Lung (tissue), 12 donors: Measurements from ENCODE around the gene ARPC1A. TPM values are rescaled to one million over a fixed set of nuclear protein-coding genes. Genes with fewer than 3 reads are reported as not detected.

Experiments
- ATAC-seq: fragments of 200-7000 bp; cut with Tn5 transposase; one replicate; pipeline ENCODE4 v1.9.1; 2020; ENCODE audit warnings: moderate number of reproducible peaks; ENCODE audit not compliant: insufficient read depth, low FRiP score
- DNase-seq, 3 donors: peaks; one replicate each; pipeline ENCODE4 v3.0.0-alpha.2; 2013 to 2017
- H3K27ac ChIP-seq, 2 donors: one replicate each; pipeline ENCODE4 v1.5.1; 2013; ENCODE audit warnings: mild to moderate bottlenecking in 2 of 2, moderate library complexity in 2 of 2, control low read depth in 1 of 2, inconsistent platforms in 1 of 2, low read depth in 1 of 2, low read length in 1 of 2
- H3K27me3 ChIP-seq, 3 donors: one replicate each; pipeline ENCODE4 v1.5.1; 2013; ENCODE audit warnings: low read length in 2 of 3; ENCODE audit not compliant: control insufficient read depth in 3 of 3, insufficient read depth in 3 of 3
- H3K36me3 ChIP-seq, 4 donors: one replicate each; pipeline ENCODE4 v1.5.1; 2013; ENCODE audit warnings: low read length in 4 of 4, mild to moderate bottlenecking in 1 of 4, moderate library complexity in 1 of 4; ENCODE audit not compliant: control insufficient read depth in 4 of 4, insufficient read depth in 4 of 4
- H3K4me1 ChIP-seq, 5 donors: one replicate each; pipeline ENCODE4 v1.5.1; 2013; ENCODE audit warnings: low read length in 5 of 5, mild to moderate bottlenecking in 2 of 5, moderate library complexity in 1 of 5; ENCODE audit not compliant: control insufficient read depth in 5 of 5, insufficient read depth in 5 of 5
- H3K4me3 ChIP-seq: one replicate; pipeline ENCODE4 v1.5.1; 2013; ENCODE audit warnings: mild to moderate bottlenecking, control low read depth, moderate library complexity
- H3K9ac ChIP-seq, 2 donors: one replicate each; pipeline ENCODE4 v1.5.1; 2013; ENCODE audit warnings: low read length in 2 of 2, control low read depth in 1 of 2; ENCODE audit not compliant: insufficient read depth in 1 of 2
- H3K9me3 ChIP-seq, 4 donors: one replicate each; pipeline ENCODE4 v1.5.1; 2013; ENCODE audit warnings: low read length in 3 of 4, mild to moderate bottlenecking in 1 of 4, moderate library complexity in 1 of 4; ENCODE audit not compliant: control insufficient read depth in 4 of 4, insufficient read depth in 3 of 4
- CTCF ChIP-seq: IDR thresholded peaks from 2 replicates; pipeline ENCODE4 v1.5.1; 2012; ENCODE audit warnings: mild to moderate bottlenecking; ENCODE audit errors: control extremely low read depth, extremely low read depth
- WGBS, 2 donors: extraction: QIAGEN DNeasy Blood & Tissue Kit; methylation state at CpG; one replicate each; pipeline ENCODE4 v1.1.7; 2013; 5-methylcytosine and 5-hydroxymethylcytosine counted together
- polyA plus RNA-seq, 2 donors: library from polyadenylated mRNA; stranded (reverse); fragments of 200-250 nt; gene quantifications; one replicate each; pipeline ENCODE4 v1.2.1, GENCODE V29; 2013
- total RNA-seq, 2 donors: library from RNA; depleted of rRNA in 1 of 2; stranded (reverse); fragments of >200 nt in 1 of 2; gene quantifications; one replicate each; pipeline ENCODE4 v1.2.1, GENCODE V29; 2014 to 2021
- donor health status: control.
- donor health status: control.
- donor health status: Bipolar disorder and iron deficiency.
- donor health status: healthy.
- donor health status: DM: yes; HTN: yes; CAD: no.

Gene ARPC1A
- total and polyA plus RNA-seq, 4 donors = 71.3 to 212 (median 120) TPM

- no peak for TF ChIP-seq CTCF
- ATAC-seq (peak; percentile 46), DNase-seq (peak; percentile 72 to 81 (median 78))
- H3K36me3 ChIP-seq = peaks cover 11 to 65% (median 21%) of the 10 kb centered on the region in 4 donors
- no peaks in the 10 kb centered on the region for H3K9me3 ChIP-seq
- no peaks in the 10 kb centered on the region for H3K27me3 ChIP-seq
- peaks cover 2 to 15% (median 10%) of the 10 kb centered on the region in 5 donors for H3K4me1 ChIP-seq
- H3K9ac ChIP-seq = peak overlapping the region; percentile 81 to 82
- 51 to 60% methylated on average over 28 to 30 of the region's 30 CpGs for WGBS, 2 donors
- H3K27ac ChIP-seq = peak overlapping the region in 1 of 2 donors; percentile 67
- H3K4me3 ChIP-seq = peak overlapping the region; percentile 27
Measured at GRCh38 chr7:99393355-99394187, 67.9 kb downstream of the ARPC1A start.

GRCh38 chr7:99394188-99394502 lies 68.4 kb downstream of the ARPC1A start:
- peaks cover 11 to 66% (median 22%) of the 10 kb centered on the region in 4 donors for H3K36me3 ChIP-seq
- no peaks in the 10 kb centered on the region for H3K9me3 ChIP-seq
- TF ChIP-seq CTCF = no peak
- H3K9ac ChIP-seq = no peak overlapping the region
- no peaks in the 10 kb centered on the region for H3K27me3 ChIP-seq
- ATAC-seq (no peak), DNase-seq (no peak)
- H3K27ac ChIP-seq = no peak overlapping the region
- WGBS, 2 donors = 92% methylated on average over 4 of the region's 4 CpGs
- peaks cover 2 to 15% (median 10%) of the 10 kb centered on the region in 5 donors for H3K4me1 ChIP-seq
- H3K4me3 ChIP-seq = no peak overlapping the region

- Histone ChIP-seq H3K36me3 (peaks cover 19 to 66% (median 30%) of the 10 kb centered on the region in 4 donors), H3K27ac (no peak overlapping the region), H3K4me3 (no peak overlapping the region), H3K9ac (no peak overlapping the region), H3K4me1 (peaks cover 2 to 15% (median 10%) of the 10 kb centered on the region in 5 donors), H3K27me3 (no peaks in the 10 kb centered on the region), H3K9me3 (no peaks in the 10 kb centered on the region)
- no peak for ATAC-seq
- WGBS, 2 donors = 89 to 93% methylated on average over 14 of the region's 14 CpGs
- no peak for DNase-seq
- TF ChIP-seq CTCF = no peak
Measured at GRCh38 chr7:99395616-99396327, 70.1 kb downstream of the ARPC1A start.
